Esophagus squamous epithelium (tissue), 4 donors: ENCODE data around the gene LARP4B.

ENCODE experiments used
- CTCF ChIP-seq, 6 experiments: fragments of 450-650 bp in 4 of 6; fragments of 200-600 bp in 2 of 6; sonication (generic) in 2 of 6; IDR thresholded peaks; one replicate each; pipeline ENCODE4 v1.5.1; 2016 to 2019; ENCODE audit warnings: antibody characterized with exemption in 6 of 6, mild to moderate bottlenecking in 4 of 6, moderate library complexity in 4 of 6
- POLR2A ChIP-seq, 4 donors: fragments of 450-650 bp; IDR thresholded peaks; one replicate each; pipeline ENCODE4 v1.6.1; 2017; ENCODE audit warnings: antibody characterized with exemption in 4 of 4, mild to moderate bottlenecking in 4 of 4, moderate library complexity in 3 of 4

- TF ChIP-seq CTCF (IDR thresholded peaks at IDR 0.05) (no peak), POLR2A (IDR thresholded peaks at IDR 0.05) (no peak)
Measured at GRCh38 chr10:971613-972012, 40.1 kb upstream of the LARP4B start.
